NCI-H2171 (cell line): Measurements from ENCODE around the gene TMEM271.

Experiments
- DNase-seq: peaks from one replicate; lab custom pipeline; 2025; lab: John Stamatoyannopoulos, UW

Gene TMEM271

DNA sequence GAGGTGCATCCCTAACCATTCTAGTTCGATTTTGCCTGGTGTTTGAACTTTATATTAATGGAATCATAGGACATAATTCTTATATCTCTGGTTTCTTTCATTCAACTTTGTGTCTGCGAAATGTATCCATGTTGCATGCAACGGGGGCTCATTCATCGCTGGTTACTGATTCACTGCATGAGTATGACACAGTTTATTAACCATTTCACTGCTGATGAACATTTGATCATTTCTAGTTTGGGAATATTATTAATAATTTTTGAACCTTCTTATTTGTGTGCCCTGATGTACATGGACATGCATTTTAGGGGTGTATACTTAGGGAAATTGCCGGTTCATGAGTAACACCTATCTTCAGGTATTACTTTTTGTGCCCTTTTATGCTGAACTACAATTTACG, 5.1 kb upstream of the TMEM271 start:
- DNase-seq: no peak

DNA sequence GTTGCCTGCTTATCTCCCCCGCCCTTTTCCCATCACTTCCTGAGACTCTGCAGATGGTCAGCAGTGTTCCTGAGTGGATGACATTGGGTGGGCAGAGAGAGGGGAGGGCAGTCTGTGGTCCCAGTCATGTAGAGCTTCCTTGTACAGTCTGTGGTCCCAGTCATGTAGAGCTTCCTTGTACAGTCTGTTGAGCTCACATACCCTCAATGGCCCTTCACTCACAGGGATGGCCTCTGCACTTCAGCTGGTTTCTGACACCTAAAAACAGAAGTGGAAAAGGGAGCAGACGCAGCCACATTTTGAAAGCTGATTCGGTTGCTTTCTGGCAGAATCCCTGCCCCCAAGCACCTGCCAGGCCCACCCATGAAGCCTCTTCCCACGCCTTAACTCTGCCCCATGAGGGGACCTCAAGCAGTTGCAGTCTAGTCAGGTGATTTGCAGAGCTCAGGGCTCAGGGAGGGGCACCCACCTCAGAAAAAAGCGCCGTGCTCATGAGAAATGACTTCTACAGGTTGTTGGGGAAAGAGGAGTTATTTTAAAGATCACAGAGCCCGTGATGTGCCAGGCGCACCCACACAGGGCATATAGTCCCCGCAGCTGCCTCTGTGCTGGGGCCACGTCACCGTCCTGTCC, 3.6 kb upstream of the TMEM271 start:
- DNase-seq: no peak

DNA sequence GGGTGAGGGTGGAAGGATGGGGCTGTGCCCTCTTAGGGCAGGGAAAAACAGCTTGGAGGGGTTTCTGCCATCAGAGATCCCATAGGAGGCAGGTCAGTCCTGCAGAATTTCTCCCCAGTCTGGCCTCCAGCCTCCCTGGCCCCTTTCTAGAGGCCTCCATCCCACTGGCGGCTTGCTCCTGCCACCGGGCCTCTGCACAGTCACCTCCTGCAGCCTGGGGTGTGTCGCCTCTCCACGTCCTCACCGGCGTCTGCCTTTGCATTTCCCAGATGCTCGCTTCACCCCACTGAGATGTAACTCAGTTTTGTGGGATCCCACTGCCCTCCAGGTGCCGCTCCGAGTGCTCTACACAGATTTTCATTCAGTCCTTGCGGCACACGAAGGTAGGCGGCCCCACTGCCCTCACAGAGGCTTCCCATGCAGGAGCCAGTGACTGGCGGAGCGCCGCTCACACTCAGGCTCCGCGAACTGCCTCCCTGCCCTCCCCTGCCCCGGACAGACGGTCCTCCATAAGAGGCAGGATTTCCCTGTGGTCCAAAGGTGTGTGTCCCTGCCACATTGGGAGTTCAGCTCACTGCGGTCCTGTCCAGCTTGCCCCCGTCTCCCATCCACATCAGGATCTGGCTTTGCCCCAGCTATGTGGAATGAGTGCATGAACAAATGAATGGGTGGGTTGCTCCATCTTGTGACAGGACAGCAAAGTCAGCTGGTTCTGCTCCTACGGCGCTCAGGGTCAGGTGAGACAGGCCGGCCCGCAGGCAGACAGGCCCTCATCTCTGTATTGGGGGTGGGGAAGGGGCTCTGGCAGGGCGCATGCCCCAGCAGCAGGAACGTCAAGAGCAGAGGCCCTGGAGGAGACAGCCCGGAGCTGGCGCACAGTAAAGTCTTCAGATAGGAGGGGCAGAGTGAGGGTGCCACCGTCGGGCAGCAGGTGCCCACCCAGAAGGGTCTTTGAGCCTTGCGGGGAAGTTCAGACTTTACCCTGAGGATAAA, 2.7 kb upstream of the TMEM271 start:
- DNase-seq: no peak

DNA sequence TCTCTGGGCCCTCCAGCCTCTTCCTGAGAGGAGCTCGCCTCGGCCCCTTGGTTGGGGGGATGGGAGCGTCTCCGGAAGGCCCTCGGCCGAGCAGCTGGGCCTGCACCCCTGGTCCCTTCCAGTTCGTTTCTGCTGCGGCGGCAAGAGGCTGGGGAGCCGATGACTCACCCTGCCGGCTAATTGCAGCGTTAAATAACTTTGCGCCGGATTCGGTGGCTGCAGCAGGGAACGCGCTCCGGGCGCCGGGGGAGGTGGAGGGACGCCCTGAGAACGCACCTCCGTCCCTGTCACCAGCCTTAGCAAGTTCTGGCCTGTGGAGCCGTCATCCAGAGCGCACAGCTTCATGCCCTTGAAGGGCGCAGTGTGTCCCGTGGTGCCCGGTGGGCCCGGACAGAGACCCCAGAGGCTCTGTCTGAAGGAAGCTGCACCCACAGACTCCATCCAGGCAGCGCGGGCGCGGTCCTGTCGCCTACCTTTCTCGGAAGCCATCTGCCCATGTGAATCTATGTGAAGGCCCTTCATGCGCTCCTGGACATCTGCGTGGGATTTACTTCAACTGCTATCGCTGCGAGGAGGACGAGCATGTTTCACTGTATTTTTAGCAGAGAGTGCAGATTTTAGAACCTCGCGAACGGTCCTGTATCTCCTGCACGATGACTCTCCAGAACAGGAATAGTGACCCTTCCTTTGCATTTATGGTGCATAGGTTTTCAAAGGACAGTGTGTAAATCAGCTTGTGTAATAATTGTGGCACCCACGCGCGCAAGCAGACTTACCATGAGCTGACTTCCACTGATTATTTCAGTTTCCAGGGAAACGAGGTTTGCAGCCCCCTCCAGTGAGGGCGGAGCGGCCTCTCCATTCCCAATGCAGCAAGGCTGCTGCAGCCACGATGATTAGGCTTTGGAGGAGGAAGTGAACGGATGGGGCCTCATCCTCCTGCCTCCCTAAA, 1.7 kb upstream of the TMEM271 start:
- DNase-seq: no peak

DNA sequence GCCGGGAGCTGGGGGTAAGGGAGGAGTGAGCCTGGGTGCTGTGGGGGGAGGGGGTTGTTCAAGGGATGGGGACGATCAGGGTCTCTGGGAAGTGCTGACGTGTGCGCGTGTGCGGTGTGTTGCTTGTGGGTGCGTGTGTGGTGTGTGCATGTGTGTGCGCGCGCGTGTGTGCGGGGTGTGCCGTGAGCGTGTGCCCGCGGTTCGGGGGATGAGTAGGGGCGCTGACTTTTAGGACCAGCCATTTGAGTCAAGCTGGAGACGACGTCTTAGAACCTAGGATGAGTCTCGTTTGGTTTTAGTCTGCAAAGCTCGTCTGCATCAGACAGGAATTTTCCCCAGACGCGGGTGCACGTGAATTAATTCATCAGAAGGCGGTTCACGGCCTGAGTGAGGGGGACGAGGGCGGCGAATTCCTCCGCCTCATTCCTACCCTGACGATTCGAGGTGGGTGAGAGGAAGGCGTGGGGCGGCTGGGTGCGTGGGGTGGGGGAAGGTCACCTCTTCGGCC, 950 bp upstream of the TMEM271 start:
- no peak for DNase-seq

DNA sequence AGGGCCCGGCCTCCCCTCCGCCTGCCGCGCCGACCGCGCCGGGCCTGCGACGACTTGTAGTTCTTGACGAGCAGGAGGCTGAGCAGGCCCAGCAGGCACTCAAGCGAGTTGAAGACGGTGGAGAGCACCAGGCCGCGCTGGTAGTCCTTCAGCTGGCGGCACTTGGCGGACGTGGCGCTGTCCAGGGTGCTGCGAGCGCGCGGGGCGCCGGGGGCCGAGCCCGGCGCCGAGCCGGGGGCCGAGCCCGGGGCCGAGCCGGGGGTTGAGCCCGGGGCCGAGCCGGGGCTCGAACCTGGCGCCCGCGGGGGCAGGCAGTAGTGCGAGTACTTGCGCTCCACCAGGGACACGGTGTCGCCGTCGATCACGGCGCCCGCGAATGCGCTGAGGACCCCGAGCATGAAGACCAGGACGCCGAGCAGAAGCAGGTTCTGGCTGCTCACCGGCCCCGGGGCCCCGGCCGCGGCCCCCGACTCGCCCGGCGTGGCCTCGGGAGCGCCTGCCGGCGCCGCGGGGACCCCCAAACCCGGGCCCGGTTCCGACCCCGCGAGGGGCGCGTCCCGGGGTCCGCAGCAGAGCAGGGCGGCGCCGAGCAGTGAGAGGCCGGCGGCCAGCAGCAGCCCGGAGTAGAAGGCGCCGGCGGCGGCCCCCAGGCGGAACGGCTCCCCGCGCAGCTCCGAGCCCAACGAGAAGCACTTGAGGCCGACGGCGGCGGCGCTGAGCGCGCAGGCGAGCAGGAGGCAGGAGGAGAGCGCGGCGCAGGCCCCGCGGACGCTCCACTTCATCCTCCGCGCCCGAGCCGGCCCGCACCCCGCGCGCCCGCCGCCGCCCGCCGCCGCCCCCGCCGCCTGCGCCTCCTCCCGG, 584 bp downstream of the TMEM271 start:
- DNase-seq: no peak

DNA sequence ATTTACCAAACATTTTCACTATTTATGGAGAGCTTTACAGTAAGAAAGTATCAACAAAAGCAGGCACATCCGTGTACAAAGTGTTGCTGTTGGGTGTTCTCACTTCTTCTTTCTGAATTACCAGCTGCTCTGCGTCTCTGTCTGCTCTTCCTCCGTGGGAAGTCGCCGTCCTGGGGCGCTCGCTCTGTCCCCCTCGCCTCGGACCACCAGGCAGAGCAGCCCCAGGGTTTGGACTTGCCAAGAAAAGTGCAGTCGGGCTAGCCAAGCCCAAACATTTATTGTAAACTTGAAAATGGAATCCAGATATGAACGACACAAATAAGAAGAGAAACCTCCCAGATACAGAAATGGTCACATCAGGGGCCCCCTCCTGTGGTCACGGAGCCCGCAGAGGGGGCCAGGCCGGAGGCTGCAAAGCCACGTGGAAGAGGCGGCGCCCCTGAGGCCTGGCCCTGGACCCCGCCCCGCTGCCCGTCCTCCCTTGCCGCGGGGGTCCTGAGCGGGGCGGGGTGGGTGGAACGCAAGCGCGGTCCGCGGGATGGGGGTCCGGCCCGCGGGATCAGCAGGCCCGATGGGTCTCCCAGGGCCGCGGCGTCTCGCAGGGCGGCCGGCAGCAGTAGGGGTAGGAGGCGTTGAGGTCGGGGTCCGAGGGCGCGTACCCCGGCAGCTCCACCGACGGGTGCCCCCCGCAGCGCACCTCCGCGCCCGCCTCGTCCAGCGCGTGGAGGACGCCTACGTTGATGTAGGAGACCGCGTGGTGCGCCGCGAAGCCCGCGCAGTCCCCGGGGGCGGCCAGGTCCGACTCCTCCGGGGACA, 1.5 kb downstream of the TMEM271 start:
- no peak for DNase-seq

DNA sequence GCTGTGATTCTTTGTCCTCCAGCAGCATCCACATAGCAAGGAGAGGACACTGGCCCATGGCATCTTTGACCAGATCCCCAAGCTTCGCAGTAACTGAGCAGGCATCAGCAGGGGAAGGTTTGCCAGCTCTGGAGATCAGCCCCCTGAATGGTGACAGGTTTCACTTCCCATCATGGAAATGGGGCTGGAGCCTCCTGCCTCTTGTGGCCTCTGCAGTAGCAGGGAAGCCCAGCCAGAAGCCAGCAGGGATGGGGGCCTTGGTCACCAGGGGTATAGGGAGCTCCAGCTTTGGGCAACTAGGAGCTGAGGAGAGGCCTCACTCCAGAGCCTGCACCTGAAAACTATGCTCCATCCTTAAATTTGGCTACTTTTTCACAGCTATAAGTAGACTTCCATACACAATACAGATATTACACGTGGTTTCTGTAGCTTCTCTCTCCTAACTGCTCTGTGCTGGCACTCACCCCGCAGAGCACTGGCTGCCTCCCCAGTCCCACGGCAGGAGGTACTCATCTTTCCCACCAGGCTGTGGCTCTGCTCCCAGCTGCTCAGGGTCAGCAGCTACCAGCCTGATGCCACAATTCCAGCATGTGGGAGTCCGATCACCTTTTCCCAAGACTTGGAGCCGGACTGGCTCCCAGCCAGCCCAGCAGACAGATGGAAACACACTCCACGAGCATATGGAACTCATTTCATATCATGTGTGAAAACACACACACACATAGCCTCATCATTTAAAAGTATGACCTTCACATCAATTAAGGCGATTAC, 2.8 kb downstream of the TMEM271 start:
- DNase-seq: no peak

DNA sequence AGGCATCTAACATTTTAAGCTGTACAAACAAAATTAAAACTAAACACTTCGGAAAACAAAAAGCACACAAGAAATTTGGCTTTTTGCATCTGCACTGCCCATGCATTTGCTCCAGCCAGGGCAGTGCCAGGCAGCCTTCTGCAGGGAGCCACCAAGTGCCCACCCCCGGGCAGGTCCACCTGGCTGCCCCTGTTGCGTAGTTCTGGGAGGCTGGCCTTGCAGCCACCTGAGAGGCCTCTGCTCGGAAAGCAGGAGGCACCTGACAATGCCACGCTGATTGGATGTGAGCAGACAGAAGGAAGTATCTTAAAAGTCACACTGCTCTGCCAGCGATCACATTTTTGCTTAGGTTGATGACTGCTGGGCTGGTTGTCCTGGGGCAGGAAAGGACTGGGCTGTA, 3.5 kb downstream of the TMEM271 start:
- DNase-seq: no peak

DNA sequence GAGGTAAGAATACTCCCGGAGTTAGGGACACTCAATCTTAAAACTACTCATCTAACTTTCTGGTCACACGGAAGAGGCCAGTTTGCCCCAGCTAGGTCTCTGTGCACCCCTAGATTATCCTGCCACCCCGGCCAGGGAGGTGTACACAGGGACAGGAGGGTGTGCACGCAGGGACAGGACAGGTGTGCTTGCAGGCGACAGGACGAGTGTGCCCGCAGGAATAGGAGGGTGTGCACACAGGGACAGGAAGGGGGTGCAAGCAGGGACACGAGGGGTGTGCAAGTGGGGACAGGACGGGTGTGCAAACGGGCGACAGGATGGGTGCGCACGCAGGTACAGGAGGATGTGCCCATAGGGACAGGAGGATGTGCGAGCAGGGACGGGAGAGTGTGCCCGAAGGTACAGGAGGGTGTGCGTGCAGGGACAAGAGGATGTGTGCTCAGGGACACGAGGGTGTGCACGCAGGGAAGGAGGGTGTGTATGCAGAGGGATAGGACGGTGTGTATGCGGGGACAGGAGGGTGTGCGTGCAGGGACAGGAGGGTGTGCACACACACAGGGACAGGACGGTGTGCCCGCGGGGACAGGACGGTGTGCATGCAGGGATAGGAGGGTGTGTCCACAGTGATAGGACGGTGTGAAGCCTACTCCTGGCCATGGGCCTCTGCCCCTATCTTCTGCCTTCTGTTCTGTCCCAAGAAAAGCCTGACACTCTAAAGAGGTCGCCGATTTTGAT, 4.1 kb downstream of the TMEM271 start:
- no peak for DNase-seq

DNA sequence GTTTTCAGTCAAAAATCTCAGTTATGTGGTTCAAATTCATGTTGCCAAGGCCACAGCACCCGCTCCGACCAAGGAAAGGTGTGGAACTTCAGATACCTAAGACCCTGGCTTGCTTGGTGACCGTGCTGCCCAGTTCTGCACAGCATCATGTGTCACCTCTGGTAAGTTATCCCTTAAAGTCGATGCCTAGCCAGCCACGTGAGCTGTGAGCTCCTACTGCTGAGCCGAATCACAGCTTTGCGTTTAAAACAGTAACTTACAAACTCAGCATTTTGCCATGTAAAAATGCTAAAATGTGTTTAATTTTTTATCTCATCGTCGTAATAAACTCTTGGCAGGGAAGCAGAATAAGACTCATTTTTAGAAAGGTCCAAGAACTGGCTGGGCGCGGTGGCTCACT, 5.3 kb downstream of the TMEM271 start:
- DNase-seq: no peak

DNA sequence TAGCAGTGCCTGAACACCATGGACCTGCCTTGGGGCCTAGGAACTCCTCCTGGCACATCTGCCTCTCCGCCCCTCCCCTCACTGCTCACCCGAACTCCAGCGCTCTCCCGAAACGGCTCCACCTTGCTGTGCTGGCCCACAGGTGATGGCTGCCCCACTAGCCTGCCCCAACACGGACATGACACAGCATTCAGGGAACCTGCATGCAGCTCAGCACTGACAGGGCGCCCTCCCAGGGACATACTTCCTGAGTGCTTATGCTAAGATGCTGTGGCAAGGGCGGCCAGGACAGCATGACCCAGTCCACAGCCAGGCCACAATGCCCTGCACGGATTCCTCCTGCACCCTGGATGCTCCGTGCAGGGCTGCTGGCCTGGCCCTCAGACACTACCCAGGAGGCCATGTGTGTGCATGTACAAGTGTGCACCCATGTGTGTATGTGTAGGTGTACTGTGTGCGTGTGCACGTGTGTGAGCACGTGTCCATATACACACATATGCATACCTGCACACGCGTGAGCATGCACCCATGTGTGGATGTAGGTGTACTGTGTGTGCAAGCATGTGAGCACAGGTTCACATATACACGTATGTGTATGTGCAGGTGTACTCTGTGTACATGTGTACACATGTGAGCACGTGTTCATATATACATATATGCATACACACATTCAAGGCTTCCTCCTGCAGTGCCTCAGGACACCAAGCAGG, 6.0 kb downstream of the TMEM271 start:
- DNase-seq: no peak

DNA sequence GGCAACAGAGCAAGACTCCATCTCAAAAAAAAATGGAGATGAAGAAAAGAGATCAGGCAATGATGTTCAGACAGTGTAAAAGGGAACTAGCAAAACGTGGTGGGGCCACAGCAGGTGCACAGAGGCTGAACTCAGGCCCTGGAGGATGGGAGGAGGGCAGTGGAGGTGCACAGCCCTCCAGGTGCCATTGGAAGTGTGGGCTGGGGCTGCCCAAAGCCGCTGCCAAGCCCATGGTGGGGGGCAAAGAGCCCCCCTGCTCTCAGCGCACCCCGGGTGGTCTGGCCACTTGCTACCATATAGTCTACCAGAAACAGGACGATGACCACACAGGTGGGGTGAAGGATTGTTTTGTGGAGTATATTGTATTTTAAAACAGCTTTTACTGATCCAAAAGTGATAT, 7.1 kb downstream of the TMEM271 start:
- DNase-seq: no peak

DNA sequence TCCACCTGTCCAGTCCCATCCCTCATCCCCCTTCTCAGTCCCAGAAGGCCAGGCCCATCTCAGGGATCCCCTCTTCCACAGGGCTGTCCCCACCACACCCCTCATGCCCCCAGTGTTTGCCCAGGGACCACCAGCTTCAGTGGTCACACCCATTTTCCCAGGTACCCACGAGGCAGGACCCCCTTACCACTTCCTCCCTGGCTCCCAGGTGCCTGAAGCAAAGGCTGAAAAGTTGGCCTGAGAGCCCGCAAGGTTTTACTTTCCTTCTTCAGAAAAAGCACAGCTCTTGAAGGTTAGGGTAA, 7.8 kb downstream of the TMEM271 start:
- DNase-seq: no peak

DNA sequence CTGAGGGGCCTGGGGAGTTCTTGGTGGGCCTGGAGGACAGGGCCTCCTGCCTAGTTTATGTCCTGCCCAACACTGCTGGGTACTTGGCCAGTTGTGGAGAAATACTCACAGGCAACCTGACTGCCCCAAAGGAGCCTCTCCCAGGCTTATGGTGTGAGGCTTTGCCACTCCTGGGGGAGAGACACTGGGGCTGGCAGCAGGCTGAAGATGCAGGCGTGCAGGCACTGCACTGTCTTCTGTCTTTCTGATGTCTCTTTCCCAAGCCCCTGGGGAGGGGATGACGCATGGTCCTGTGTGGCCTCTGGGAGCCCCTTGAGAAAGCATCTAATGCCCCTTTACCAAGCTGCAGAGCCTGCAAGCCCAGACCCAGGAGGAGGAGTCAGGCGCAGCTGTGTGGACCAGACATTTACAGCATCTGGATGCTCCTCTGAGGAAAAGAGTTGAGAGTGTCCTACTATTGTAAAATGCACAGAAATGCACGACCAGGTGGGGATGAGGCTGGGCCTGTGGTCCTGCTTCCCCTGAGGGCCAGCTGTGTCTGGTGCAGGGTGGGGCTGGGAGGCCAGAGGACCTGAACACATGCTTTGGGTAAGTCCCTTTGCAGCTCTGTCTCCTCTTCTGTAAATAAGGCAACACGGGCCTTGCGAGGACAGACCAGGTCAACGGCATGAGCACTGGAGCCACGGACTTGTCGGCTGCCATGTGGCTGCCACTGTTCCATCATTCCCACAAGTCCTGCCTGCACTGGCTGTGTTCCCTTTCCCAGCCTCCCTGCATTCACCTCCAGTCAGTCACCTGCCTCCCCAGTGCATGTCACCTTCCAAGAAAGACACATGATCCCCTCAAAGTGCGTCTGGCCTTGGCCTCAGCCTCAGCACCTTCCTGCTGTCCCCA, 8.4 kb downstream of the TMEM271 start:
- DNase-seq: no peak

DNA sequence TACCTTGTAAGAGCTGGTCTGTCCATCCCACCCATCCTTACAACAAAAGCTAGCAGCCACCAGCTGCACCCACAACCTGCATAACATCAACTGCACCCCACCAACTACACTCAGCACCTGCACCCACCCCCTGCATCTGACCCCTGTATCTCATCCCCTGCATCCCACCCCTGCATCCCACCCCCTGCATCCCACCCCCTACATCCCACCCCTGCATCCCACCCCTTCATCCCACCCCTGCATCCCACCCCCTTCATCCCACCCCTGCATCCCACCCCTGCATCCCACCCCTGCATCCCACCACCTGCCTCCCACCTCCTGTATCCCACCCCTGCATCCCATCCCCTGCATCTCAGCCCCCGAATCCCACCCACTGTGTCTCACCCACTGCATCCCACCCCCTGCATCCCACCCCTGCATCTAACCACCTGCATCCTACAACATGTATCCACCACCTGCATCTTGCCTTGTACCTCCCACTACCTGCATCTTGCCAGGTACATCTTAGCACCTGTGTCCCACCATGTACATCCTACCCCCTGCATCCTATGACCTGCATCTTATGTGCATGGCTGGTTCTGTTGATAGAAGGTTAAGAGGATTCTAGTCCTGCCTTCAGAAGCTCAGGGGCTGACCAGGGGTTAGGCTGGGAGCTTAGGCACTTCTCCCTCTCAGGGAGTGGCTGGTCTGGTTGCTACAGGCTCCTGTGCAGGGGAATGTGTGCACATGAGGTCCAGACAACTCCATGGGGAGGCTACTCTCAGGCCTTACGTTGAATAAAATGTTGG, 9.4 kb downstream of the TMEM271 start:
- no peak for DNase-seq
